Spleen (tissue), 11 donors: Measurements from ENCODE around the gene MYO10. TPM values are rescaled to one million over a fixed set of nuclear protein-coding genes. Genes with fewer than 3 reads are reported as not detected.

ENCODE experiments used
- DNase-seq: peaks from one replicate; pipeline ENCODE4 v3.0.0-alpha.2; 2020
- H3K27ac ChIP-seq, 8 donors: fragments of 200-600 bp; sonication (generic) in 7 of 8; 1 replicate in 4 of 8; 2 replicates in 4 of 8; pipeline versions ENCODE4 v1.5.0 to v1.8.0; 2016 to 2021; ENCODE audit warnings: inconsistent platforms in 4 of 8, mild to moderate bottlenecking in 4 of 8, moderate library complexity in 1 of 8
- H3K27me3 ChIP-seq, 7 donors: fragments of 200-600 bp; sonication (generic) in 6 of 7; replicated peaks in 1 of 7; 1 replicate in 4 of 7; 2 replicates in 3 of 7; pipeline versions ENCODE4 v1.5.0 to v1.8.0; 2016 to 2021; ENCODE audit warnings: inconsistent platforms in 3 of 7, mild to moderate bottlenecking in 1 of 7
- H3K36me3 ChIP-seq, 6 donors: fragments of 200-600 bp; sonication (generic) in 5 of 6; 1 replicate in 4 of 6; 2 replicates in 2 of 6; pipeline versions ENCODE4 v1.5.0 to v1.8.0; 2016 to 2021; ENCODE audit warnings: inconsistent platforms in 2 of 6
- H3K4me1 ChIP-seq, 6 donors: fragments of 200-600 bp; sonication (generic) in 5 of 6; 1 replicate in 3 of 6; 2 replicates in 3 of 6; pipeline versions ENCODE4 v1.5.0 to v1.8.0; 2016 to 2021; ENCODE audit warnings: inconsistent platforms in 3 of 6
- H3K4me3 ChIP-seq, 8 donors: fragments of 200-600 bp; sonication (generic) in 7 of 8; 1 replicate in 4 of 8; 2 replicates in 4 of 8; pipeline versions ENCODE4 v1.5.0 to v1.8.0; 2016 to 2021; ENCODE audit warnings: inconsistent platforms in 4 of 8, mild to moderate bottlenecking in 4 of 8, moderate library complexity in 2 of 8
- H3K9me3 ChIP-seq, 8 donors: fragments of 200-600 bp; sonication (generic) in 7 of 8; 1 replicate in 4 of 8; 2 replicates in 4 of 8; pipeline versions ENCODE4 v1.5.0 to v1.8.0; 2016 to 2021; ENCODE audit warnings: inconsistent platforms in 4 of 8
- POLR2A ChIP-seq, 3 donors: fragments of 450-650 bp; IDR thresholded peaks; one replicate each; pipeline ENCODE4 v1.5.1; 2017; ENCODE audit warnings: antibody characterized with exemption in 3 of 3, mild to moderate bottlenecking in 1 of 3
- POLR2AphosphoS5 ChIP-seq, 3 donors: sonication (generic); formaldehyde crosslinking; IDR thresholded peaks; one replicate each; pipeline ENCODE4 v1.5.1; 2017; ENCODE audit warnings: antibody characterized with exemption in 3 of 3
- WGBS, 5 donors: extraction: QIAGEN DNeasy Blood & Tissue Kit in 3 of 5; methylation state at CpG; one replicate each; pipeline versions ENCODE4 v1.1.5 to v1.1.7; 2013 to 2018; 5-methylcytosine and 5-hydroxymethylcytosine counted together
- intact Hi-C: fragments of 100-400 bp; cut with DNase I; formaldehyde crosslinking; loops from one replicate; pipeline ENCODE4 v1.15.0; 2023; ENCODE audit warnings: low total_unique reads
- polyA plus RNA-seq, 3 donors: library from polyadenylated mRNA; stranded (reverse); fragments of 200-250 nt; gene quantifications; one replicate each; pipeline ENCODE4 v1.2.1, GENCODE V29; 2013
- total RNA-seq, 7 donors: library from RNA; depleted of rRNA in 3 of 7; stranded (reverse); fragments of >200 nt in 3 of 7; fragmentation: NEBNext Ultra II Directional in 4 of 7; extraction: Animal tissue kit (Norgen Biotek cat#: 25700) in 4 of 7; gene quantifications; one replicate each; pipeline versions ENCODE4 v1.1.0 to v1.2.1, GENCODE V29; 2016 to 2021
- TF ChIP-seq, protein P1 (sequence below), 11 experiments: fragments of 200-600 bp in 7 of 11; fragments of 450-650 bp in 4 of 11; sonication (generic) in 4 of 11; IDR thresholded peaks in 8 of 11; conservative IDR thresholded peaks in 3 of 11; 1 replicate in 7 of 11; 2 replicates in 4 of 11; pipeline versions ENCODE4 v1.4.0 to v1.8.0; 2016 to 2021; ENCODE audit warnings: antibody characterized with exemption in 11 of 11, inconsistent platforms in 4 of 11, mild to moderate bottlenecking in 1 of 11
- donor health status: healthy with polysubstance abuse.
- donor health status: DM: no; HTN: no; CAD: no; lungs with moderate emphysema.
- donor health status: DM: no; HTN: no; CAD: no.
- donor health status: Bipolar disorder and iron deficiency.
- donor health status: healthy.
- donor health status: DM: no; HTN: no; CAD: no.
- donor health status: DM: yes; HTN: yes; CAD: no.

The MYO10 gene
- total and polyA plus RNA-seq, 10 donors: 1.1 to 72.8 (median 32.7) TPM

DNA sequence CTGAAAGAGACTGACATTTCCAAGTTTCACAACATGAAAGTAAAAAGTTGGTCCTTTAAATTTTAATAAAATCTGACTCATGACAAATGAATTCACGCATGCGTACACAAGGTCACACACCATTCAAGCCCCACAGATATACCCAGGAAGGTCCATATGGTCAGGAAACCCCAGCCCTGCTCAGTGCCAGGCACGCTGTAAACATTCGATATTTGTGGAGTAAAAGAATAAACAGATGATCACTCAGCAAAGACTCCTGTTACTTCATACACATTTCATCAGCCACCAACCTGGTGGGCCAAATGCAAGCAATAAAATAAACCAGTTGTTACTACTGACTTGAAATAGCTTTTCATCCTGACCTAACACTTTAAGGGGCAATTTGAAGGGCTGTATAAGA is 161.3 kb downstream of the MYO10 start:
- Histone ChIP-seq H3K27ac (no peak overlapping the region), H3K9me3 (no peaks in the 10 kb centered on the region), H3K4me1 (no peaks in the 10 kb centered on the region), H3K36me3 (peaks cover 0 to 21% (median 1%) of the 10 kb centered on the region in 6 donors), H3K27me3 (no peaks in the 10 kb centered on the region), H3K4me3 (no peak overlapping the region)
- intact Hi-C loops: no loop called here
- TF ChIP-seq POLR2A (IDR thresholded peaks at IDR 0.05) (no peak), POLR2AphosphoS5 (IDR thresholded peaks at IDR 0.05) (no peak)
- TF ChIP-seq, protein P1, sequence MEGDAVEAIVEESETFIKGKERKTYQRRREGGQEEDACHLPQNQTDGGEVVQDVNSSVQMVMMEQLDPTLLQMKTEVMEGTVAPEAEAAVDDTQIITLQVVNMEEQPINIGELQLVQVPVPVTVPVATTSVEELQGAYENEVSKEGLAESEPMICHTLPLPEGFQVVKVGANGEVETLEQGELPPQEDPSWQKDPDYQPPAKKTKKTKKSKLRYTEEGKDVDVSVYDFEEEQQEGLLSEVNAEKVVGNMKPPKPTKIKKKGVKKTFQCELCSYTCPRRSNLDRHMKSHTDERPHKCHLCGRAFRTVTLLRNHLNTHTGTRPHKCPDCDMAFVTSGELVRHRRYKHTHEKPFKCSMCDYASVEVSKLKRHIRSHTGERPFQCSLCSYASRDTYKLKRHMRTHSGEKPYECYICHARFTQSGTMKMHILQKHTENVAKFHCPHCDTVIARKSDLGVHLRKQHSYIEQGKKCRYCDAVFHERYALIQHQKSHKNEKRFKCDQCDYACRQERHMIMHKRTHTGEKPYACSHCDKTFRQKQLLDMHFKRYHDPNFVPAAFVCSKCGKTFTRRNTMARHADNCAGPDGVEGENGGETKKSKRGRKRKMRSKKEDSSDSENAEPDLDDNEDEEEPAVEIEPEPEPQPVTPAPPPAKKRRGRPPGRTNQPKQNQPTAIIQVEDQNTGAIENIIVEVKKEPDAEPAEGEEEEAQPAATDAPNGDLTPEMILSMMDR (IDR thresholded peaks at IDR 0.05 in 8 of 11, conservative IDR thresholded peaks at IDR 0.05 in 3 of 11): no peak
- DNase-seq: no peak
- WGBS, 5 donors: 73 to 90% (median 79%) methylated on average over 4 of the region's 4 CpGs

DNA sequence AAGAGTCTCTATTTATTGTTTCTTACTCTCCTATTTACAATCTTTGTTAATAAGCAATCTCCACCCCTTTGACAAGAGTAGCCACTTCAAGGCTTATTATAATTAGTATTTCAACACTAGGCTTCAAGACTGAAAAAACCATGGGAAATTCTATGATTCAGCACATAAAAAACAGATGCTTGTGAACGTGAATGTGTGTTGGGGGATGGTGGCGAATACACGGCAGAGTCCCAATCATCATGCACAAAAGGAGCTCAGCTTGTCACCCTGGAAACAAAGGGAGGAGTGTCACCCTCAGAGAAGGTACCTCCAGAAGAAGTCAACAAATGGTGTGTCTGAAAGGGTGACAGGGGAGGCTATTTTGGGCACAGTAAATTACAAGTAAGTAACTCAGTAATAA is 162.1 kb downstream of the MYO10 start:
- Histone ChIP-seq H3K4me1 (no peaks in the 10 kb centered on the region), H3K27ac (no peak overlapping the region)

DNA sequence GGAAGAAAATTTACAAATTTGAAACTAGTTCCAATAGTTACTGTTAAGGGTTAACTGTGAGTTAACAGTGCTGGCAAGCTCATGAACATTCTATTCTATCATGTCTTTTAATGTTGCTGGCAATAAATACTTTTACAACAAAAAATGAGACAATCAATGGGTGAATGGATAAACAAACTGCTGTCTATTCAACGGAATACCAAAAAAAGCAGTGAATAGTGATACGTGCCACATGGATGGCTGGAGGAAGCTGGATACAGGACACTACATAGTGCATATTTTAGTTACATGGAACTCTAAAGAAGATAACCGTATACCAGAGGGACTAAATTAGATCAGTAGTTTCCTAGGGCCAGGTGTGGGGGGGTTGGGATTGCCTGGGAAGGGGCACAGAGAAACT is 163.5 kb downstream of the MYO10 start:
- DNase-seq: no peak
- H3K27me3 ChIP-seq: no peaks in the 10 kb centered on the region
- no peaks in the 10 kb centered on the region for H3K9me3 ChIP-seq
- H3K36me3 ChIP-seq: peaks cover 0 to 23% (median 2%) of the 10 kb centered on the region in 6 donors
- no peak overlapping the region for H3K27ac ChIP-seq
- H3K4me3 ChIP-seq: no peak overlapping the region
- intact Hi-C loops: no loop called here
- H3K4me1 ChIP-seq: no peaks in the 10 kb centered on the region
- no peak for TF ChIP-seq POLR2AphosphoS5 (IDR thresholded peaks at IDR 0.05)
- no peak for TF ChIP-seq POLR2A (IDR thresholded peaks at IDR 0.05)
- TF ChIP-seq, protein P1 (IDR thresholded peaks at IDR 0.05 in 8 of 11, conservative IDR thresholded peaks at IDR 0.05 in 3 of 11): no peak
- WGBS, 5 donors: 59 to 93% (median 67%) methylated on average over 3 of the region's 3 CpGs

More for the DNA sequence above, 162.1 kb downstream of the MYO10 start:
- no peak for DNase-seq
- TF ChIP-seq, protein P1 (IDR thresholded peaks at IDR 0.05 in 8 of 11, conservative IDR thresholded peaks at IDR 0.05 in 3 of 11): no peak
- TF ChIP-seq POLR2A (IDR thresholded peaks at IDR 0.05) (no peak), POLR2AphosphoS5 (IDR thresholded peaks at IDR 0.05) (no peak)
- H3K4me3 ChIP-seq: no peak overlapping the region
- intact Hi-C loops: no loop called here
- peaks cover 0 to 21% (median 2%) of the 10 kb centered on the region in 6 donors for H3K36me3 ChIP-seq
- no peaks in the 10 kb centered on the region for H3K9me3 ChIP-seq
- H3K27me3 ChIP-seq: no peaks in the 10 kb centered on the region
- 71 to 77% (median 74%) methylated on average over 3 of the region's 3 CpGs for WGBS, 5 donors

DNA sequence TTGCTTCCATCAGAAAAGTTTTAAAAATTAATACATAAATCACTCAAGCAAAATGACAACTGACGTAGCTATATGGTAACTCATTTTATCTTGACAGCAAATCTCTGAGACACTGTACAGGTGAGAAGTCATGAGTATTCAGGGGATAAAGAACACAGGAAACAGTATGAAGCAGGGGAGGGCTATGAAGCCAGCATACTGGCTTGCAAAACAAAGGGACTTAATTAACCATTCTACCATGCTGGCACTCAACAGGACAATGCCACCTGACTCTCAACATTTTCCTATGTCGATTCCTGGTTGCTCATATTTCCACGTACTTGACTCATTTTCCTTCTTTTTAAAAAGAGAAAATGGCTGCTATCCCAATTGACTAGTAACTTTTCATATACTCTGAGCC is 167.9 kb downstream of the MYO10 start:
- WGBS, 5 donors: 84 to 90% (median 86%) methylated on average over 3 of the region's 3 CpGs
- peaks cover 0 to 64% (median 5%) of the 10 kb centered on the region in 6 donors for H3K36me3 ChIP-seq
- no peak for TF ChIP-seq POLR2AphosphoS5 (IDR thresholded peaks at IDR 0.05)
- TF ChIP-seq POLR2A (IDR thresholded peaks at IDR 0.05): no peak
- TF ChIP-seq, protein P1 (IDR thresholded peaks at IDR 0.05 in 8 of 11, conservative IDR thresholded peaks at IDR 0.05 in 3 of 11): no peak

More for the DNA sequence above, 167.9 kb downstream of the MYO10 start:
- H3K9me3 ChIP-seq: no peaks in the 10 kb centered on the region
- H3K27ac ChIP-seq: no peak overlapping the region
- H3K27me3 ChIP-seq: no peaks in the 10 kb centered on the region
- no peaks in the 10 kb centered on the region for H3K4me1 ChIP-seq
- DNase-seq: no peak
- H3K4me3 ChIP-seq: no peak overlapping the region
- intact Hi-C loops: no loop called here
